ENCODE data around the gene CYTIP.
"Not testable (repeated sequence)": the region's sequence is repeated elsewhere in the genome, so short reads cannot be mapped to it uniquely, and the experiment has no call there.

Gene CYTIP

DNA sequence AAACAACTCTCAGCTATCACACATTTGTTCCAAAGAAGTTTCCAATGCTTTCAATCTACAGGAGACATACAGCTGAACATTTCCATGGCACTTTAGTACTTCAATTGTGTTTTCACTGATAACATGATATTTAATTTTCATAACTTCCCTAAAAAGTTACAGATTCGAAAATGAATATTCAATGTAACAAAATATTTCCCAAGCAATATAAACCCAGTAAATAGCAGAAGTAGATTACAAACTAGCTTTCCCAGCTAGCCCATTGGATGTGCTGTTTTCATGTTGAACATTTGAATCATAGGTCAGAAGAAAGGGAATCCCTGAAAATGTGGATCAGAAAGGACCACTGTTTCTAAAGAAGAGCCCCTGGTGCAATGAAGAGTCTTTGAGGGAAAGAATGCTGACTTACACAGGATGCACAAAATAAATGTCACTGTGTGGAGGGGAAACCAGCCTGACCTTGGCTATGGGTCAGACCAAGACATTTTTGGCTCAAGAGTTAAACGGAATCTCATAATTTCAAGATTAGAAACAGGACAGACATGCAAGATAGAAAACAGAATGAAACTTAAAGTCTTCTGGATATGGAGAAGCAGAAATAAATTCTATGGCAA, 22.5 kb downstream of the CYTIP start:
- DNase-seq, result no peak

DNA sequence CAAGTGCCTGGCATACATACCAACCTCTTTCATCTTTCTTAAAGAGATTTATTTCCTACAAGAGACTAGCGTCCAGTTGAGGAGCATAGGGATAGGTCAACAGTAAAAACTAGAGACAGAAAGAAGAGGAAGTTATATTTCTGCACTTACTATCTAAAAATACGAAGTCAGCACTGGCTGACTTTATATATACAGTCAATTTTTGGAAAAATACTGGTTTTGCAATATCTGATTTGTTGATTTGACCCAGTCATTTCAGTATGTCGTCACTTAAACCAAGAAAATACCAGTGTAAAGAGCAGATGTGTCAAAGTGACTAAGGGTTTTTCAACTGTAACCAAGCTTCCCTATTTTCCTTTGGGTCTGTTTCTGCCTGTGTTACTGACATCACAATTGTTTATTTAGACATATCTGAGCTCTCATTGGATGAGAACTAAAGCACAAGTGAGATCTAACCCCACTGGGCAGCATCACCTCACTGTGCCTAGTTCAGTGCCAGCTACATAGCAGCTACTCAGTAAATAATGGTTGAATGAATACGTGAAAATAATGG, 23.0 kb downstream of the CYTIP start:
- no peak for DNase-seq

DNA sequence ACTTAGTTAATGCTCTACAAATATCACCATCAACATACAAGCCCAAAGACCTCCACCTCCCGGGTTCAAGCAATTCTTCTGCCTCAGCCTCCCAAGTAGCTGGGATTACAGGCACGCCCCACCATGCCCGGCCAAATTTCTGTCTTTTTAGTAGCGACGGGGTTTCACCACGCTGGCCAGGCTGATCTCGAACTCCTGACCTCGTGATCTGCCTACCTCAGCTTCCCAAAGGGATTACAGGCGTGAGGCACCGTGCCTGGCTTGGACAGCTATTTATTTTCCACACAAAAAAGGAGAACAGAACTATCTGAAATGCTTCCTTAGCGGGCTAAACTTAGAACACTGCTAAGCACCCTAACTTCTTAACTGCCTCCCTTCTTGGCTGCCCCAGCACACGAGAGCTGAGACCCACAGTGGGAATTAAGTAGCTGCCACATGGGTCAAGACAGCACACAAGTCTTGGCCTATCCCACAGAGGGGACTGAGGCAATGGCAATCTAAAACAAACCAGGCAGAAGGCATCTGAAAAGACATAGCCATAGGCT, 24.8 kb downstream of the CYTIP start:
- DNase-seq, result no peak

DNA sequence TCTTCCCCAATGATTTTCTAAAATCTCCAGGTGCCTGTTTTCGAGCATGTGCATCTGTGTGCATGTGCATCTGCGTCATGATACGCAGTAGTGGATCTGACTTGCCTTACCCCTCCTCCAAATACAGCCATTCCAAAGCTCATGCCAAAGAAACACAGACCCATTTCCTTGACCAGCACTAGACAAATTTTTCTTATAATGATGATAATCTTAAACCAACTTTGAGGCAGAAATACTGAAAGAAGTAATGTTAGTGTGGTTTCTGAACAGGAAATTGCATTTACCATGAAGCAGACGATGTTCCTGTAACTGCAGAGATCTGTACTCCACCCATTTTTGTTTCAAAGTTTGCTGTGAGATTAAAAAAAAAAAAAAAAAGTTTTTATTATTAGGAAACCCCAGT, 25.6 kb downstream of the CYTIP start:
- no peak for DNase-seq

DNA sequence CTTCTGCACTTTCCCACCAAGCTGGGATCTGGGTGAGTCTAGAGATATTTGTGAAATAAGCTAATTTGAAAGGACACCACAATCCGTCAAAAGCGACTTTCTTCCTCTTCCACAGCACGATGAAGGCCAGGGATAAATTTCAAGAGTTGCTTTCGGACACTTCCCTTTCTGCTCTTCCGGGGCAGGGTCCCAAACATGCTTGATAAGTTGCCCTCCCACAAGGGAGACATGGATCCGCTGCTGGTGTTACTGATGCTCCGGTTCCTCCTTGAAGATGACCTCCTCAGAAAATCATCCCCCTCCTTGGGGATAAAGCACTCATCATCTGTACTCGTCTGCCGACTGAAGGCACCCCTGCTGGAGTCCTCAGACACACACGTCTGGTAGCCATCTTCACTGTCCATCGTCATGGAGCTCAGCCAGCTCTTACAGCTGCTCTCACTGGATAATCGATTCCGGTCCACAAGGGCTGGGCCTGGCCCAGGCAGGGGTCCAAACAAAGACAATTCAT, 28.2 kb downstream of the CYTIP start:
- no peak for DNase-seq

DNA sequence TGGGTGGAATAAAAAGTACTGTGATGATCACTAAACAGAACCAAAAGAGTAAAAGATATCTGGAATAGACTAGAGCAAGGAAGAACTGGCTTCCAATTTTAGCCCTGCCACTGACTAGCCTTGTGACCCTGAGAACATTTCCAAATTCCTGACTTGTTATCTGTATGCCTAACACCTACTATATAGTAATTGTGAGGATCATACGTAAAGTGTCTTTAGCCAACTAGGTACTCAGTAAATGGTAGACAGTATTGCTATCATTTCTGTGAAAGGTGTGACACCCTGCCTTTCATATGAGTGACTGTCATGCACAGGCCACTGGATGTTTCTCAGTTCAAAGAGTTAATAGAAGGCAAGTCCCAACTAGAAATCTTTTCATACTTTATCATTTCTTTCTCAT, 29.8 kb downstream of the CYTIP start:
- no peak for DNase-seq

DNA sequence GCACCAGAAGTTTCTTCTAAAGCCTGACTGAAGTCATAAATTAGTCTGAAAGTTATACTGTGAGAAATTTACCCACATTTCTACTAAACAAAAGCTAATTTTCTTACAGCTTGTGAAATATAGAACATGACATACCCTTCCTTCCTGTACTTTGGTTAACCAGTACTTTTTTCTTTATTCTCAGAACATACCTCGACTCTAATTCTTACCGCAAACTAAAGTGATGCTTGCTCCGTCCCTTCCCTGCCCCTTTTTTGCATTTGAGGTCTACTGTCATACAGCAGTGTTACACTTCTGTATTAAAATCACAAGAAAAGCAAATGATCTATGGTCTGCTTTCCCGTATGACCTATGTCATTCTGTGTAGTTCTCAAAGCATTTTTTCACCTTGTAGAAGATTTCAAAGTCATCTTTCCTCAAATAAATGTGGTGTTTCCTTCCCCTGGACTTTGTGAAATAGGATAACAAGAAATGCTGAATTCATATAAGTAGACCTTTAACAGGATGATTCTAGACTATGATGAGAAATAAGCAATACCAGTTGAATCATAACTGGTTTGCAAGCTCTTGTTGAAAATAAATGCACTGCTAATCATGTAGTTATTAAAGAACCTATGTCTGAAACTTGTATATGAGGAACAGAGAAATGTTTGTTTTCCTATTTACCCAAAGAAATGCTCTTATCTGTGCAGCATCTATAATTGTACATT, 30.4 kb downstream of the CYTIP start:
- no peak for DNase-seq

DNA sequence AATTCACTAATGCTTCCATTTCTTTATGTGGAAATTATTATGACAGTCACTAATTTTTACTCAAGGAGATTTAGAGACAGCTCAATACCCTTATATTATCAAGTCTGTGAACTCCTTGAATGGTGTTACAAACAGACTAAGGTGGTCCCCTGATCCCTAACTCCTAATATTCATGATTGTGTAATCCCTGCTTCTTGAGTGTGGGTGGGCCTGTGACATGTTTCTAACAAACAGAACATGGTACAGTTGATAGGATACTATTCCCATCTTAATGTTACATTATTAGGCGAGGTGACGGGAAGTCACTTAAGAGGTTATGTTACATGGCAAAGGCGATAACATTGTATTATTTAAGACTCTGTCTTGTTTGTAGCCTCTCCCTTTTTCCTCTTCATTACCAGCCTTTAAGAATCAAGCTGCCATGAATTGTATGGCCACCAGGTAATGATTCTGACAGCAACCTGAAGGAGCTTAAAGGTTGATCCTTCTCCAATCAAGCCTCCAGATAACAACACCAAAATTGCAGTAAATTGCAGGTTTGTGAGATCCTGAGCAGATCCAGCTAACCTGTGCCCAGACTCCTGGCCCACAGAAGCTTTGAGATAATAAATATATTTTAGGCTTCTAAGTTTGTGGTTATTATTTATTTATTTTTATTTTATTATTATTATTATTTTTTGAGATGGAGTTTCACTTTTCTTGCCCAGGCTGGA, 32.1 kb downstream of the CYTIP start:
- no peak for DNase-seq

DNA sequence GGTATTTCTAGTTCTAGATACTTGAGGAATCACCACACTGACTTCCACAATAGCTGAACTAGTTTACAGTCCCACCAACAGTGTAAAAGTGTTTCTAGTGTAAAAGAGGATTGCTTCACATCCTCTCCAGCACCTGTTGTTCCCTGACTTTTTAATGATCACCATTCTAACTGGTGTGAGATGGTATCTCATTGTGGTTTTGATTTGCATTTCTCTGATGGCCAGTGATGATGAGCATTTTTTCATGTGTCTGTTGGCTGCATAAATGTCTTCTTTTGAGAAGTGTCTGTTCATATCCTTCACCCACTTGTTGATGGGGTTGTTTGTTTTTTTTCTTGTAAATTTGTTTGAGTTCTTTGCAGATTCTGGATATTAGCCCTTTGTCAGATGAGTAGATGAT, 38.5 kb downstream of the CYTIP start:
- not testable (repeated sequence) for DNase-seq

DNA sequence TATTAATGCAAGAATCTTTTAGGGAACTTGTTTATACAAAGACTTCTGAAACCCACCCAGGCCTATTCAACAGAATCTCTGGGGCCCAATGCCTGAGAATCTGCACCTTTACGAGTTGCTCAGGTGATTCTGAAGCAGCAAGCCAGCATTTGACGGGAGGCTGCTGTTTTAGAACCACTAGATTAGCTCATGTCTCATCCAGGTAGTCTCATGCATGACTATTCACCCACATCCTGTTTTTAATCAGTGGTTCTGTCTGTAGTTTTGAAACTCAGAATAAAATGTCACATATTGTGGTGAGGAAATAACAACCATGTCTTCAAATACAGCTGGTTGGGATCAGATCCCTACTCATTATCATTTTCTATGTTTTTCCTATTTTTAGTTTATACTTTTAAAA, 39.5 kb downstream of the CYTIP start:
- DNase-seq, result no peak

DNA sequence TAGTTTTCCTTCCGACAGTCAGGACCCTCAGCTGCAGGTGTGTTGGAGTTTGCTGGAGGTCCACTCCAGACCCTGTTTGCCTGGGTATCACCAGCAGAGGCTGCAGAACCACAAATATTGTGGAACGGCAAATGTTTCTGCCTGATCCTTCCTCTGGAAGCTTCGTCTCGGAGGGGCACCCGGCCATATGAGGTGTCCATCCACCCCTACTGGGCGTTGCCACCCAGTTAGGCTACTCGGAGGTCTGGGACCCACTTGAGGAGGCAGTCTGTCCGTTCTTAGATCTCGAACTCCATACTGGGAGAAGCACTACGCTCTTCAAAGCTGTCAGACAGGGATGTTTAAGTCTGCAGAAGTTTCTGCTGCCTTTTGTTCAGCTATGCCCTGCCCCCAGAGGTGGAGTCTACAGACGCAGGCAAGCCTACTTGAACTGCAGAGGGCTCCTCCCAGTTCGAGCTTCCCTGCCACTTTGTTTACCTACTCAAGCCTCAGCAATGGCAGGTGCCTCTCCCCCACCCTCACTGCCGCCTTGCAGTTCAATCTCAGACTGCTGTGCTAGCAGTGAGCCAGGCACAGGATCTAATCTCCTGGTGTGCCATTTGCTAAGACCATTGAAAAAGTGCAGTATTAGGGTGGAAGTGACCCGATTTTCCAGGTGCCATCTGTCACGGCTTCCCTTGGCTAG, 40.9 kb downstream of the CYTIP start:
- peak; percentile 3 for DNase-seq

DNA sequence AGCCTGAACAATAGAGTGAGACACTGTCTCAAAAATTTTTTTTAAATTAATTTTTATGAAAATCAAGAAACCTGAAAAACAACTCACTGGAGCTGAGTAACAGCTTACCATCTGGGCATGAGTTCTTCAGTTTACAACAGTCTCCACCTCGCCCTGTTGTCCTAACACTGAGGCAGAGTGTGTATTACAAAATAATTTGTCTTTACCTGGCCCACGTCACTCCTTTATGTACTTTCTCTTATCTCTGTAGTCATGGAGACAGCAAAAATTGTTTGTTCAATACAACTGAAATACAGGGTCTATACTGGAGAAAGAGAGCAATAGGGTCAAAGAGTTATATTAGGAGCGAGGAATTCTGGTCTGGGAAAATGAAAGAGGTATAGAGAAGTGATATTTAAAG, 48.1 kb downstream of the CYTIP start:
- no peak for DNase-seq

DNA sequence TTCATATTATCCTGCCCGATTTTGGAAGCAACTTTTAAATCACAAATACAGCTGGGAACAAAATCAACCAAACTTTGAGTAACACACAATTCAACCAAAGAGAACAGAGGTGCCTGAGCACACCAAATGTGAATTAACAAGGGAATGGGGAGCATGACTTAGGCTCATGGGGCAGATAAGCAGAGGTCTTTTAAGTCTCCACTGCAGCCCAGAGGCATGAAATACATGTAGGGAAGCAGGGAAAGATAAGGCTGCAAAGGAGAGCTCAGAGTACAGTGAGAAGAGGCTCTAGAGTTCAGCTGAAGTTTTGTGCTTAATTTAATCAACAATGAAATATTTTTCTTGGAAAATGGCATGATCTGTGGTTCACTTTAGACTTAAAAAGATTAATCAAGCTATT, 49.0 kb downstream of the CYTIP start:
- no peak for DNase-seq

DNA sequence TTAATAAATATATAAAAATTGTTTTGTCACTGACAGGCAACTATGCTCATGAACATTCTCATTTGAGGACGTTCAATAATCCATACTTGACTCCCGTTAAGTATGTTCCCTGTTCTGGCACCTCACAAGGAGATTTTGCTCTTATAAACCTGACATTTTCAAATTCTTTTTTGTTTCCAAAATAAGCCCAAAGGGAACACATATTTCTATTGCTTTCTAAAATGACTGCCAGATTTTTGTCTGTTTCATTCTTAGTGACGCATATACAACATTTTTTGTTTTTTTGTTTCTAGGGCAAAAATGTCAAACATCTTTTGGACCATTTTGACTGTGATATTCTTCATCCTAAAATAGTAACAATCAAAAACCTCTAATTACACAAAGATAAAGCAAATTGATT, 50.5 kb downstream of the CYTIP start:
- no peak for DNase-seq

DNA sequence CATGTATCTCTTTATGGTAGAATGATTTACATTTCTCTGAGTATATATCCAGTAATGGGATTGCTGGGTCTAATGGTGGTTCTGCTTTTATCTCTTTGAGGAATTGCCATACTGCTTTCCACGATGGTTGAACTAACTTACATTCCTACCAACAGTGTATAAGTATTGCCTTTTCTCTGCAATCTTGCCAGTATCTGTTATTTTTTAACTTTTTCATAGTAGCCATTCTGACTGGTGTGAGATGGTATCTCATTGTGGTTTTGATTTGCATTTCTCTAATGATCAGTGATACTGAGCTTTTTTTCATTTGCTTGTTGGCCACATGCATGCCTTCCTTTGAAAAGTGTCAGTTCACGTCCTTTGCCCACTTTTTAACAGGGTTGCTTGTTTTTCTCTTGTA, 55.1 kb downstream of the CYTIP start:
- DNase-seq, result no peak

DNA sequence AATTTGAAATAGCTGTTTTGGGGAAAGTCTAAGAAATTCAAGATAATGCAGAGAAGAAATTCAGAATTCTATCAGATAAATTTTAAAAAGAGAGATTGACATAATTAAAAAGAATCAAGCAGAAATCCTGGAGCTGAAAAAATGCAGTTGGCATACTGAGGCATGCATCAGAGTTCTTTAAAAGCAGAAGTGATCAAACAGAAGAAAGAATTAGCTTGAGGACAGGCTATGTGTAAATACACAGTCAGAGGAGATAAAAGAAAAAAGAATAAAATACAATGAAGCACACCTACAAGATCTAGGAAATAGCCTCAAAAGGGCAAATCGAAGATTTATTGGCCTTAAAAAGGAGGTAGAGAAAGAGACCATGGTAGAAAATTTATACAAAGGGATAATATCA, 57.1 kb downstream of the CYTIP start:
- DNase-seq, result no peak

DNA sequence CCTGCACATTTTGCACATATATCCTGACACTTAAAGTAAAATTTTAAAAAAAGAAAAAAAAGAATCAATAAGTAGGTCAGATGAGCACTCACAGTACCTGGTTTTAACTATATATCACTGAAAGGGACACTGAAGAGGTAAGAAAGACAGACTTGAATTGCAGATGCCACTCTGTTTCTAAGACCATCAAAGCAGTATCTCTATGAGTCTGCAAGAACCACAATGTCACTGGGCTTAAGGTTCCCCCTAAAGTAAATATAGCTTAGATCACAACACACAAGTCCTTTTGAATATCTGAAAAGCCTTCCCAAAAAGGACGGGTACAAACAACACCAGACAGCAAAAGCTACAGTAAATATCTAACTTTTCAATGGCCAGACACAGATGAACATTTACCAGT, 57.6 kb downstream of the CYTIP start:
- DNase-seq, result no peak

DNA sequence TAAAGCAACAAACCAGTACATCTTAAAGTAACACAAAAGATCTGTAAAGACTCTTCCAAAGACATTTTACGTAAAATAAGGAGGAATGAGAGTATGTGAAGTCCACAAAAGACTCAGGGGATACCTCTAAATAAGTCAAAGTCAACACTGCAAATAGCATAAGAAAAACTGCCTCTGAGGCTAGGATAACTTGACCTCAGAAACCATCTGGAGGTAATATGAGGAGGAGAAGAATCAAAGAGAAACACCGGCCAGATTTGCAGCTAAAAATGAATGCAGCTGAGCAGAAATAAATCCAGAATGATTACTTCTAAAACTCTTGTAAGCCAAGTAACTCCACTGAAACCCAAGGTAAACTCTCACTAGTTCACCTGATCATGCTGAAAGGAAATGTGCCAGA, 66.0 kb downstream of the CYTIP start:
- DNase-seq, result no peak

DNA sequence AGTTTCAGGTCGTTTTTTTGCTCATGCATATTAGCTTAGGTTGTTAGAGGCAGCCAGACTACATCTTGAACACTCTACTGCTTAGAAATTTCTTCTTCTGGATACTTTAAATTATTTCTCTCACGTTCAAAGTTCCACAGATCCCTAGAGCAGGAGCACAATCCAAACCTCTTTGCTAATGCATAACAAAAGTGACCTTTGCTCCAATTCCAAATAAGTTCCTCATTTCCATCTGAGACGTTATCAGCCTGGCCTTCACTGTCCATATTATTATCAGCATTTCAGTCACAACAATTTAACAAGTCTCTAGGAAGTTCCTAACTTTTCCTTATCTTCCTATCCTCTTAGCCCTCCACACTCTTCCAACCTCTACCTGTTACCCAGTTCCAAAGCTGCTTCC, 67.8 kb downstream of the CYTIP start:
- DNase-seq, result no peak

DNA sequence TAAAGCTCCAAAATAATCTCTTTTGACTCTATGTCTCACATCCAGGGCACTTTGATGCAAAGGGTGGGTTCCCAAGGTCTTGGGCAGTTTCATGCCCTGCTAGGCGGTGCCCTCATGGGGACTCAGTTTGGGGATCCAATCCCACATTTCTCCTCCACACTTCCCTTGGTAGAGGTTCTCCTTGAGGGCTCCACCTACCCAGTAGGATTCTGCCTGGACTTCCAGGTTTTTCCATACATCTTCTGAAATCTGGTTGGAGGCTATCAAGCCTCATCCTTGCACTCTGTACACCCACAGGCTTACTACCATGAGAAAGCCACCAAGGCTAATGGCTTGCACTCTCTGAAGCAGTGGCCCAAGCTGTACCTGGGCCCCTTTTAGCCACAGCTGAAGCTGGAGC, 68.5 kb downstream of the CYTIP start:
- DNase-seq, result no peak

DNA sequence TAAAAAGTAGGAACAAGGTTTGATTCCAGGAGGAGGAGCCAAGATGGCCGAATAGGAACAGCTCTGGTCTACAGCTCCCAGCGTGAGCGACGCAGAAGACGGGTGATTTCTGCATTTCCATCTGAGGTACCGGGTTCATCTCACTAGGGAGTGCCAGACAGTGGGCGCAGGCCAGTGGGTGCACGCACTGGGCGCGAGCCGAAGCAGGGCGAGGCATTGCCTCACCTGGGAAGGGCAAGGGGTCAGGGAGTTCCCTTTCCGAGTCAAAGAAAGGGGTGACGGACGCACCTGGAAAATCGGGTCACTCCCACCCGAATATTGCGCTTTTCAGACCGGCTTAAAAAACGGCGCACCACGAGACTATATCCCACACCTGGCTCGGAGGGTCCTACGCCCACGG, 75.4 kb downstream of the CYTIP start:
- DNase-seq, result not testable (repeated sequence)

DNA sequence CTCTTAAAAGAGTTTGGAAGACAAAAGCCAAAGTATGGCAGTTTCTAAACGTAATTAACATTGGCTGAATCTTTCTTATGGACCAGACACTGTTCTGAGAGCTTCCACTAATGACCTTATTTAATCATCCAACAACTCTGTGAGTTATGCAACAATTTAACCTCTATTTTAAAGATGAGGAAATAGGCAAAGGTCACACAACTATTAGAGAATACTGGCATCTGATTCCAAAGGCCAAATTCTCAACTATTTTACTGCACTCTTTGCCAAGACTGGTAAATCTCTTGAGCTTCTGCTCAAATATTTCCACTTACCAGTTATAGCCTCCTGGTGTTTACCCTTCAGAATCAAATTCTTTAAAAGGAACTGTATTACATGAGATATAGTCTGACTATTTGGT, 76.2 kb downstream of the CYTIP start:
- no peak for DNase-seq

Measured in NCI-H345 (cell line).